NCI-H146 treated with DMSO at 0.1 percent for 48 hours (cell line): ENCODE results near the gene ARHGAP42.

ENCODE experiments used
- DNase-seq: peaks from one replicate; lab custom pipeline; 2025; ENCODE audit not compliant: unreplicated experiment; lab: John Stamatoyannopoulos, UW

The ARHGAP42 gene

DNA sequence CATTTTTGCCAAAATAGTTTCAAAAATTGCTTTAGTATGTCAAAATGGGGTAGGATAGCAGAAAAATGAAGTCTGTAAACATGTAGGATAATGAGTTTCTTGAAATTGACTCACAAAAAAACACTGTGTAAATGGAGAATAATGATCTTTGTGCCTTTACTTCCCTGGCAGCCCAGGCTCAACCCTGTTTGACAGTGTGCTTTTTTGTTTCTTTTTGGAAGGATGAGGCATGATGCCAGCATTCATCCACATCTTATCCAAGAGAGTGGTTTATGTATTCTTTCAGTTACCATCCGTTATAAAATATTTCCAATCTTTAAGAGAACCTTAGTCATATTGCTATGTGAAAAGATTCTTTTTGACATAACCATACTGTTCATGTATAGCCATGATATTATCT lies 70.6 kb downstream of the ARHGAP42 start:
- DNase-seq, result no peak

DNA sequence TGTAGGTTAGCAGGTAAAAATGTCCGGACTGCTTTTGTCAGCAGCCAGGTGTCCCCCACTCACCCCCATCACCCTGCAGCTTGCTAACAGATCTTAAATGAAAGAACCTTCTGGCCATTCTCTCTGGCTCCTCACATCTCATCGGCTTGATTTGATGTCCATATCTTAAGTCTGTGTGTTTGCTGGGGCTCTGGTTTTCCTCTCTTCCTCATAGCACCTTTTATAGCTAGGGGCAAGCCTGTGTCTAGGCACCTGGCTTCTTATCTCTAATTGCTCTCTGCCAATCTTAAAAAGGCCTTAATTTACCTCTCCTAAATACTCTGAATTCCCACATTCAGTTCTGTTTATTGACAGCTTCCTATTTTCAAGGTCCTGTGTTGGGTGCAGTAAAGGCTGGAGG lies 72.0 kb downstream of the ARHGAP42 start:
- no peak for DNase-seq

DNA sequence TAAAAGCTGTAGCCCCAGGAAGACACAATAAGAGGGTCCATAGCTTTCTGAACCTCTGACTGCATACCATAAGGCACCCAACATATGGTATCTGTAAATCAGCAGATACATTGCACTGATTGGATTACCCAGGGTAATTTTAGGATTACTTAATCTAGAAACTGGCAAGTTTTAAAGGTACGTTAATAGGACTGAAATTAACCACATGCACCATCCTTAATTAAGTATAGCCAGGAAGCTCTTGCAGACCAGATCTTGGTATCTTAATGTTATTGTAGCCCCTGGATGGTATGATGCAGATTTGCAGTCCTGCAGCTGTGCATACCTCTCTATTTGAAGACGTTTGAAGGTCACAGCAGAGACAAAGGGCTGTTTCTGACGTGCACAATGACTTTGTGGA lies 72.8 kb downstream of the ARHGAP42 start:
- no peak for DNase-seq

DNA sequence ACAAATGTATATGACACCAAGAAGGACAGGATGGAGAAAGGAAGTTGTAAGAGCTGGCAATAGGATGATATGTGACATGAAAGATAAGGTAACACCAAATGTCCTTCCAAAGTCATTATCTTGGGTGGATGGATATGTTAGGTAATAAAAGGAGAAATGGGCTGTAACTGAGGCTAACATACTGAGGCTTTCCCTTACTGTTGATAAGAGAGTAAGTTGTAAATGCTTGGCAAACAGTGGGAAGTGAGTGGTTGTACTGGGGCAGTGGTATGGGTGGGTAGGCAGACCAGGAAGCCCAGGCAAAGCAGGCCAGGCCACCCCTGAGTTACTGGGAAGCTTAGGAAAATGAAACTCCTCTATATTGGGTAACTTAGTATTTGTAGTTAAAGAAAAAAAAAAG lies 73.7 kb downstream of the ARHGAP42 start:
- DNase-seq, result no peak

DNA sequence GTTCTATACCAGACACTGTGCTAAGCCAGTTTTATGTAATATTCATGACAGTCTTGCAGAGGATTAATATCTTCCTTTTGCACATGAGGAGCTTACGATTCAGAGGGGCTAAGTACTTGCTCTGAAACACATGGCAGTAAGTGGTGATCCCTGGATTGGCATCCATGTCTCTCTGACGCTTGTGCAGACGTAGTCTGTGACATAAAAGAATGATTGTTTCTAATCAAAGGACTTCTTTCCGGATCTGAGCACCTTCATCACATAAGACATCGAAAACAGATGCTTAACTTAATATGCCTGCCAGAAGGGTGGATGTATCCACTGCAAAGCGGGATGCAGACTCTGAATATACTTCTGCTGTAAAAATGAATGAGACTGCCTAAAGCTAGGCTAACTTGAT lies 74.8 kb downstream of the ARHGAP42 start:
- DNase-seq, result no peak

DNA sequence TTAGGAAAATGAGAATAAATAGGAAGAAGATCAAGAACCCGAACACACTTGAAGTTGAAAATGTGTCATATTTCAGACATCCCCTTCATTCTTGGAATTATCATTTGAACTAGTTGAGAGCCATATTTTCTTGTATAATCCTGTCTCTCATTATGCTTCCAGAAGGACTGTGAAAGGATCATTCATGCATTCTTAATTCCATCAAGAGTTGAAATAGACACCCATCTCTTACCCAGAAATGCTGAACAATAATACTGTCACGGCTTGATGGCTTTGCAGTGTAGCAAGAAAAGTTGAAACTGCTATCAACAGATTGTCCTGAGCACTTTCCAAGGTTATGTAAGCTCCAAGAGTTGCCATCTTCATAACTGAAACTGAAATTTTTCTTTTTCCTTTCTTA lies 79.7 kb downstream of the ARHGAP42 start:
- no peak for DNase-seq

DNA sequence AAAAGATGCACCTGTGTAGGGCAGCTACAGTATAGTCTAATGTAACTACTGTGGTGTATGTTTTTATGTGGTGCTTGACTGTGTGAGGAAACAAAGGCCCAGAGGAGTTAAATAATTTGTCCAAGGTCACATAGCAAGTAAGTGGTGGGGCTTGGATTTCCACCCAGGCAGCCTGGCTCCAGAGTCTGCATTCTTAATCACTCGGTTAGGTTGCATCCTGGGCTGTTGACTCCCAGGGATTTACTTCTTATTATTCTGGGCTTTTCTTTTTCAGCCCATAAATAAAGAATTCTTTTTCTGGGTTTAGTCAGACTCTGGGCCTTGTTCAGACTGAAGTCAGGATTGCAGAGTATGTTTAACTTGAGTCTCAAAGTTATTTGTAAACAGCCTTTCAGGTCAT lies 82.1 kb downstream of the ARHGAP42 start:
- DNase-seq, result no peak

DNA sequence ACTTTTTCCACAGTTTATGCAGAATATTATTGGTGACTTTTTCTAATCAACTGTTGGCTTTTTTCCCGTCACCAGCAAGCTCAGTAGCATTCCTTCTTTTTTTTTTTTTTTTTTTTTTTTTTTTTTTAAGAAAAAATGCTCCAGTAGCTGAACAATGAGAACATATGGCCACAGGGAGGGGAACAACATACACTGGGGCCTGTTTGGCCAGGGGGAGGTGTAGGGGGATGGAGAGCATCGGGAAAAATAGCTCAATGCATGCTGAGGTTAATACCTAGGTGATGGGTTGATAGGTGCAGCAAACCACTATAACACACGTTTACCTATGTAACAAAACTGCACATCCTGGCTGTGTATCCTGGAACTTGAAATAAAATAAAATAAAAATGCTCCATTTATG lies 82.5 kb downstream of the ARHGAP42 start:
- no peak for DNase-seq

DNA sequence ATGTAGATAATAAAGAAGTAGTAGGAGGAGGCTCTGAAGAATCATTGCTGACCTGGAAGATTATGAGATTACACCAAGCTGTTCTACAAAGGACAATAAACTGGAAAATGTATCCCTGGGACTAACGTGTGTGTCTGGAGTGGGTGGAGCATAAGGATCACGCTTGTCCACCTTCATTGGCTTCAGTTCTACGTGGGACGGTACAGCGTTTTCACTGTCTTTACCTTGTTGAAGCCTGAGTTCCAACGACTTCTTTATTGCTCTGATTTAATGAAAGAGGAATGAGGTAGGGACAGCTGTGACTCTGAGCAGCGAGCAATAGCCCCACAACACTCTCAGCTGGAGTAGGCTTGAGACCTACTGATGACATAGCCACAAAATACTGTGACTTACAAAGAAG lies 87.0 kb downstream of the ARHGAP42 start:
- no peak for DNase-seq

DNA sequence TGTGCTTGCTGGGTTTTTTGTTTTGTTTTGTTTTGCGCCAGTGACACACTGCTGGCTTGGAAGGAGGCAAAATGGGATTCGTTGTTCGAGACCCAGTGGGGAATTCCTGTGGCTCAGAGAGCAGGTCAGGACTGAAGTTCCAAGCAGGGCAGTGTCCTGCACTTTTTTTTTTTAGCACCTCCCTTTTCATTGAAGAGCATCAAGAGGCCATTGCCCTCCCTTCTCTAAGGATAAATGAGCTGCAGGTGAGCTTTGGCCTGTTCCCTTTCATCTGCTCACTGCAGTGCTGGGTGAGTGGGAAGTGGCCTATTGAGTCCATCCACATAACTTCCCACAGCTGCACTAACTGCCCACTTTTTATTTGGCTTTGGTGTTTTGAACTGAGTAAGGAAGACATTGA lies 87.8 kb downstream of the ARHGAP42 start:
- no peak for DNase-seq

DNA sequence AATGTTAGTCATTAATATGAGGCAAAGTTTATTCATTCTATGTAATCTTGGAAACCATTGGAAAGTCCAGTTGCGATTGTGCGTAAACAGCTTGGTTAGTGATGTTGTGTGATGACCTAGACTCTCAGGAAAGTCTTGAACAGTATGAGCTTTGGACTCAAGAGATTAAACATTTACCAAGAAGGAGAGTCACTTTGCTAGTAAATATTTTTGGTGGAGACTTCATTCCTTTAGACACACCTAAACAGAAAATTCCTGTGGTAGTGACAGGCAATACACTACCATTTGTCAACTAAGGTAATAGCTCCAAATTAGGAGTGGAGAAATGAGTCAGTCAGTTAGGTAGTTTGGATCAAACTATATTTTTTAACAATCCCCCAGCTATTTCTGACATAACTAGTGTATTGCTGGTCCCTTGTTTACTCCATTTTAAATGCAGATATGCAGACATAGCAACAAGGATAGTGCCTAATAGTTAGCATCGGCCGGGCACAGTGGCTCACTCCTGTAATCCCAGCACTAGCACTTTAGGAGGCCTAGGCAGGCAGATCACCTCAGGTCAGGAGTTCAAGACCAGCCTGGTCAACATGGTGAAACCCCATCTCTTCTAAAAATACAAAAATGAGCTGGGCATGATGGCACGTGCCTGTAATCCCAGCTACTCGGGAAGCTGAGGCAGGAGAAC lies 89.3 kb downstream of the ARHGAP42 start:
- DNase-seq, result no peak

DNA sequence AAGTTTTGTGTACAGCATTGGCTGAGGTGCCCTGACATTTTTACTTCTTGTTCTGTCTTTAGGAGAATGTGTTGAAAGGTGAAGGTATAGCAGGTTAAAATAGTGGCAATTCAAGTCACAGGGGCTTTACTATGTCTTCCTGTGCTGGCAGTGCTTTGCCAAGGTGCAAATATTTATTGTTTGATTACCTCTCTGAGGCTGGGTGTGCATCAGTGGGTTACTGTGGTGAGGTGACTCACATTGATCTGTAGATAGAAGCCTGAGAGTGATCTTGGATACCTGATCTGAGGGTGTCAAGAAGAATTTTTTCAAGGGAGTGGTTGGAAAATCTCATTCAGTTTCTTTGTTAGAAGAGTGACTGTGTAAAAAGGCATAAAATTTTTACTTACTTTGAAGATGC lies 90.0 kb downstream of the ARHGAP42 start:
- DNase-seq, result no peak

DNA sequence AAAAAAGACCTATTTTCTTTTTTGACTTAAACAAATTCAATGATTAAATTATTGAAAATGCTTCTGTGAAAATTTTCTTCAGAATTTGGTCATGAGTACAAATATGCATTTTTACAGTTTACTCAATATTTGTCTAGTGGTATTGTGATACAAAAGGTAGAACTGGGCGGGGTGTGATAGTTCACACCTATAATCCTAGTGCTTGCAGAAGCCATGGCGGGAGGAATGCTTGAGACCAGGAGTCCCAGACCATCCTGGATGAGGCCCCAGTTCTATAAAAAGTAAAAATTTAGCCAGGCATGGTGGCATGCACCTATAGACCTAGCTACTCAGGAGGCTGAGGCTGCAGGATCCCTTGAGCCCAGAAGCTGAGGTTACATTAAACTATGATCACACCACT lies 90.6 kb downstream of the ARHGAP42 start:
- no peak for DNase-seq

DNA sequence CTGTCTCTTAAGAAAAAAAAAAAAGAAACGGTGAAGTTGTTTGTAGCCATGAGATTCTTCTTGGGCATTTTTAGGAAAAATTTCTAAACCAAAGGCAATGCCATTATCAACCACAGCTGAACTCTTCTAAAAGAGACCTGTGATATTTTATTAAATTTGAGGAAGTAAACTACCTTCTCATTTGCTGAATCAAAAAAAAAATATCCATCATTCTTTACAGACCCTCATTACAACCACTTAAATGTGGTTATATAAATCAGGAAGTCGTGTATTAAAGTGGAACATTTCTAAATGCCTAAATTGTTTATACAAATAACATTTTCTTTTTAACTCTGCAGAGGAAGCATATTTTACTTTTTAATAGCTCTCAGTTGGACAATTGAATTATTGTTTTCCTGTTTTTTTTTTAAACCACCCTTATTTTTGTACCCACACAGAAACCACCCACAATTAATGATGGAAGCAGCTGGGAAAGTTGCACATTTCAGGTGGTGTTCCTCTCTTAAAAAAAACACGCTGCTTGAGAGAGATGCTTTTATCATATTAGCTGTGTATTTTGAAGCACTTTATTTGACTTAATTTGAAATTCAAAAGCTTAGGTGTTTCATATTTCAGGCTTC lies 91.2 kb downstream of the ARHGAP42 start:
- DNase-seq, result no peak

DNA sequence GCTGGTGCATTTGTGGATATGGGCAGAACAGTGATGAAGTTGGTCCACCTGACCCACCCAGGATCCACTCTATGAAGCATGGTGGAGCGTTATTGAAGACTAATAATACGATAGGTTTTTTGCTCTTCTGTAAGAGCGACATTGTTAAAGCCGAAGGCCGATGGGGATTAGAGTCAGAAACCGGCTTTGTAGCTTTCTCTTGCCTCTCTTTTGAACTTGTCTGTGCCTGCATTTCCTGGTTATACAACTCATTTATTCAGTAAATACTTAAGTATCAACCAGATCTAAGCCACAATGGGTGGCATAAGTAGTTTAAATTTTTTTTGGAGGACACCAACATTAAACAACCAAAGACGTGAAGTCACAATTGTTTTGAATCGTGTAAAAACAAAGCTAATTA lies 93.4 kb downstream of the ARHGAP42 start:
- no peak for DNase-seq

DNA sequence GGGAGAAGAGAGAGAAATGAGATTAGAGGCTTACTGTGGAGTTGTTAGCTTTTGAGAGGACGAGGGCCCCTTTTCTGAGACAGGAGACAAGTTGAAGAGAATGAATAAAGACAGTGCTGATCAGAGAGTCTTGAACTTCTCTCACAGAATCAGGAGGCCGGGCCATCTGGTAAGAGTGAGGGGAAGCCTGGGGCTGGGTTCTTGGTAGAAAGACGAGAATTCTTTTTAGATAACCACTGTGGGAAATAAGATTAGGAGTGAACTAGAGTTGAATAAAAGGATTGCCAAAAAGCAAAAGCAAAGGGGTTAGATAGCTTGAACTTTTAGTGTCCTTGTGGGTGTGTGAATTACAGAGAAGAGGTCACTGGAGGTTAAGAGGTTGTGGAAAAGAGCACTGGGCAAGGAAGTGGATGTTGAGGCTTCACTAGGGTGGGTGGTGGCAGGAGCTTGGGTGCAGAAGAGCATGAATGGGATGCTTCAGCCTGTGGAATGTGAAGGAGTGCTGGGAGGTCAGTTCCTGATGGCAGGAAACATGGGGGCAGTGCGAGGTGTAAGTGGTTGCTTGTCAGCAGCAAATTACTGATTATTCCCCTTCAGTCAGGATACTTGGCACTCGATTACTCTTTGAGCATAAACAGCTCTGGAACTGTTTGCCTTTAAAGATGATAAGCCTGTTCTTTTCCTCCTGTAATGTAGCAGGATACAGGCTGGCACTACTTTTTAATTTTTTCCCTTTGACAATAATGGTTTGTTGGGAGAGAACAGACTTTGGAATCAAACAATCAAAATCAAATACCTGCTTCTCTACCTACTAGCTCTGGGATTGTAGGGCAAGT lies 98.3 kb downstream of the ARHGAP42 start:
- DNase-seq, result no peak

DNA sequence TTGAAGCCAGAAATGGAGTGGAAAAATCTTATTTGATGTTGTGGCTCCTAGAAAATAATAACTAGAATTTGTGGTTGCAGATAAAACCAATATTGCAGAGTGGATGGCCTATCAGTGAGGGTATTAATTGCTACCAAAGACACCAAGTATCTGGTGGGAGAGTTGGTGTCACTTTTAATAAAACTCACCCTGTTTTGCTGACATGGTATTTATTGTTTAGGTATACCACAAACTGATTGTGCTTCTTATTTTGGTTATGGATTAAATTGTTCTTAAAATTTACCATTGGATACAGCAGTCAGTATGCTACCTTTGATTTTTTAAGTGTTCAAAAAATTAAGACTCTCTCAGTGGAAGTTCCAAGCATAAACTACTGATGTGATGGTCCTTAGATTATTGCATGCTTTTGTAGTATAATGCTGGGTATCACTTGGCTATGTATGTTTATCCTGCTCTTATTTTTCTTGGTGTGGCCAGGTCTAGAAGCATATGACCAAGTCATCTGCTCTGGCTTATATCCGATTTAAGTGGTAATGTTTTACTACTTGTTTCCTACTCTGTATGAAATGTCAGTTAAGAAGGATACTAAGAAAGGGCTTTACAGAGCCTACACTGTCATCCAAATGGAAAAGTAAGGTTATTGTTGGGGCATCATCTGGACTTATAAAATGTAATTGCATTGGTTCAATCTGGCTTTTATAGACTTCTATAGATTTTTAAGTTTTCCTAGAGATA lies 101.6 kb downstream of the ARHGAP42 start:
- DNase-seq, result no peak

DNA sequence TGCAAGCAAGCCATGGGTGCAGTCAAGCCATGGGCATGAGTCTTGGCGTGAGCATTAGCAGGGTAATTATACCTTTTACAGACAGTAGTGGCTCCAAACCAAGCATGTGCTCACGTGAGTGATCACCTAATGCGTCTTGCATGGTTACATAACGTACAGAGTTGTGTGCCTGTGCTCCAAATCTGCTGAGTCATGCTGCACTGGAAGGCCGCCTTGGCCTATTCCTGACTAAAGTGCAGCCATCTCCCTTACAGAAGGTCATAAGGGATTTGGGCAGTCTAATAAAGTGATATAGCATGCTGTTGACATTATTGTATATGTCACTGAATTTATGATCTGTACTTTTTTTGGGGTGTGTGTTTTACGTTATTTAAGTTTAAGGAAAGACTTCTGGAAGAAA lies 102.4 kb downstream of the ARHGAP42 start:
- no peak for DNase-seq

DNA sequence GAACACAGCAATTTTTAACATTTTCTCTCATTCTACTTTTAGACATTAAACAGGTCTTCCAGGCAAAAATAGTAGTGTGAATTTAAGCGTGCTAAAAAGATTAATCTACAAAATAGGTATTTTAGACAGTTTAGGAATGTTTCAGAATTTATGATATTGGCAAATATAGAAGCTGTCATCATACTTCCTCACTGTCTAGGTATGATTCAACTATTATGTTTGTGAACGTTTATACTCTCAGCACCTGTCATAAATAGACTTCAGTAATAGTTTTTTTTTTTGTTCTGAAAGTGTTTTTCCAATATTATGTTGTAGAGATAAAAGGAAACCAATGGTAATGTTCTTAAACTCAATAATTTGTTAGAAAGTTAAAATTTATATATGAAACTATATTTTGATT lies 103.0 kb downstream of the ARHGAP42 start:
- DNase-seq, result no peak

DNA sequence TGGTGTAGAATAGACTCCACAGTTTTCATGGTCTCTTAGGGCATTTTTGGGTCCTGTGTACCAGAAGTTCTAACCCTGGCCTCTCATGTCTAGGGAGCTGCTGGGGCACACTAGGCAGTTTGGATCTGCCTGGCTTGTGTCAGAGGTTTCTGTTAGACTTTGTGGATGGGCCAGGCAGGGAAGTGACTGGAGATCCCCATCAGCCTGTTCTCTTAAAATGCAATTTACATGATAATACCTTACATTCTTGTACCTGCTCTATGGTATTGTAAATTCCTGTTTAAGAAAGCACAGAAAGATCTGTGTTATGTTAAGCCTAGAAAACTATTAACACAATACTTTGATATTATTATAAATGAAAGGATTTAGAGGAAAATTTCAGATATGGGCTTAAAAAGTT lies 104.0 kb downstream of the ARHGAP42 start:
- DNase-seq, result no peak

DNA sequence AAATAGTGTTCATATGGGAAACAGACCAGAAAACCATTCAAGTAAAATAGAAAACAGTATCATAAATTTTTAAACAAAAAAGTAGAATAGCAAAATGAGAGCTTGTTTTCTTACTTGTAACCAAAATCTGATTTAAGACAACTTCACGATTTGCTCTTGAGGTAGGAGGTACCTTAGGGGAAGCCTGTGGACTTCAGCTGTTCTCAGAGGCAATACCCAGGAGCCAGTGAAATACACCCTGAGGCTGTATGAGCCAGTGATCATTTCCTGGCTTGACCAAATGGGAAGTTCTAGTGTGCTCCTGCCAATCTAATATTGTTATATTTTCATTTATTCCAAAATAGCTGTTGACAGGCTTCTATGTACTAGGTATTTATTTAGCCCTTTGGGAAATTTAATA lies 104.8 kb downstream of the ARHGAP42 start:
- DNase-seq, result no peak

DNA sequence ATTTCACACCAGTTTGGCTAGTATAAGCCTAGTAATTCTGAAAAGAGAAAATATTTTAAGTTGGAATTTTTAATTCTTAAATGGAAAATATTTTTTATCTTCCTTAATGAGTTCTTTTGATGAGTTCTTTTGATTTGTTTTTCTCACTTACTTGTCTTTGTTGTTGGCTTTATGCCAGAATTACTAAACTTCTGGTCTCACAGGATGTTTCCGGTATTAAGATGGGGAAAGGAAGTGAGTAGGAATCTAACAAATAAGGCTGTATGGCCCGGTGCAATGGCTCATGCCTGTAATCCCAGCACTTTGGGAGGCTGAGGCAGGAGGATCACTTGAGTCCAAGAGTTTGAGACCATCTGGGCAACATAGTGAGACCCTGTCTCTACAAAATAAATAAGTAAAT lies 106.4 kb downstream of the ARHGAP42 start:
- DNase-seq, result no peak
